HG03196 (cell line): Measurements from ENCODE around the gene LINGO1.

Source experiments
- ATAC-seq: cut with Tn5 transposase; IDR thresholded peaks from one replicate; pipeline ENCODE4 v1.9.1; 2021; ENCODE audit not compliant: unreplicated experiment

The LINGO1 gene

DNA sequence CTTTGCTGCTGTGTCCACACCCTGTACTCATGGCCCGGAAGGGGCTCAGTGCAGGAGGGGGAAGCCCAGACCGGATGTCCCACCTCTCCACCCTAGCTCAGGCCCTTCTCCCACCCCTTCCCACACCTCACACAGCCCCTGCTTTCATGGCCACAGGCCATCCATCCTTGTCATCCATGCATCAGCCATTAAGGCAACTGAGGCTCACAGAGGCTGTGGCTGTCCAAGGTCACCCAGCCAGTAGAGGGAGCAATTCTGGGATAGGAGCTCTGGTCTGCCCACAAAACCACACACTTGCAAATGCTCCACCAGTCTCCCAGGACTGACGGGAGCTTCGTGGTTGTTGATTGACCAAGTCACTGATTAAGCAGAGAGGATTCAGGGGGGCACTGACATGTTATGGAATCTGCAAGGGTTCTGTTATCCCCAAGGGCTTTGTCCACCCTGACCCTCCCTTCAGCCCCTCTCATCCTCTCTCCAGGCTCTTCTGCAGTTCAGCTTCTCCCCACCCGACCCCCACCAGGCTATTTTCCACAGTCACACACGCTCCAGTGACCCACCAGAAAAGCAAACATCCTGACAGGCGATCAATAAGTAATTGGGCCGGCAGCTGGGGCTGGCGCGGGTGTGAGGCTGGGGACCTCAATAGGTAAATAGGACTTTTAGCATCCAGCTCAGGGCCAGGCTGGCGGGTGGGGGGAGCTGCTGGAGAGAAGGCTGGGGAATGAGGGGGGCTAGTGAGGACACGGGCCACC, 15.1 kb downstream of the LINGO1 start:
- ATAC-seq: no peak

DNA sequence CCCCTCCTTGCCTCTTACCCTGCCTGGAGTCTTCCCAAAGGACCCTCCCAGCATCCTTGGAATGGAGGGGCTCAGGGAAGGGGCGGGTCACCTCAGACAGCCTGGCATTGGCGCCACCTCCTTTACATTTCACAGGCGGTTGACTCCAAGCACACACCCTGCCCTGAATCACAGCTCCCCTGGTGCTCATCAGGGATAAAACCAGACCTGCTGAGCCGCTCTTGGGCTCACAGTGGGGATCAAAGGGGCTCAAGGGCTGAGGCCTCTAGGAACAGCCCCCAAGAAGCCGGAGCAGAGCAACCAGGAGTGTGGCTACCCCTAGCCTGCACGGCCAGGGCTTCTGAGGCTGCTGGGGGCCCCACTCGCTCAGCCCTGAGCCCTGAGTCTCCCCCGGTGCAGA, 16.6 kb downstream of the LINGO1 start:
- no peak for ATAC-seq

DNA sequence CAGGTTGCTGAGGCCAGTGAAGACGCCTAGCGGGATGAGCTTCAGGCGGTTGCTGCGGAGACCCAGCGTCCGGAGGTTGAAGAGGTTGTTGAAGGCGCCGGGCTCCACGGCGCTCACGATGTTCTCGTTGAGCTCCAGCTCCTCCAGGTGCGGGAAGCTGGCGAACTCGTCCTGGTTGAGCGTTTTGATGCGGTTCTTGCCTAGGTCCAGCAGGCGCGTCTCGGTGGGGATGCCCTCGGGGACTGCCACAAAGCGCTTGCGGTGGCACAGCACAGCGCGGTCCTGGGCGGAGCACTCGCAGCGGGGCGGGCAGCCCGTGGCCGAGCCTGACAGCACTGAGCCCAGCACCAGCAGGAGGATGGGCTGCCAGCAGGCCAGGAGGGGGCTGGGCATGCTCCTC, 17.2 kb downstream of the LINGO1 start:
- ATAC-seq: no peak

DNA sequence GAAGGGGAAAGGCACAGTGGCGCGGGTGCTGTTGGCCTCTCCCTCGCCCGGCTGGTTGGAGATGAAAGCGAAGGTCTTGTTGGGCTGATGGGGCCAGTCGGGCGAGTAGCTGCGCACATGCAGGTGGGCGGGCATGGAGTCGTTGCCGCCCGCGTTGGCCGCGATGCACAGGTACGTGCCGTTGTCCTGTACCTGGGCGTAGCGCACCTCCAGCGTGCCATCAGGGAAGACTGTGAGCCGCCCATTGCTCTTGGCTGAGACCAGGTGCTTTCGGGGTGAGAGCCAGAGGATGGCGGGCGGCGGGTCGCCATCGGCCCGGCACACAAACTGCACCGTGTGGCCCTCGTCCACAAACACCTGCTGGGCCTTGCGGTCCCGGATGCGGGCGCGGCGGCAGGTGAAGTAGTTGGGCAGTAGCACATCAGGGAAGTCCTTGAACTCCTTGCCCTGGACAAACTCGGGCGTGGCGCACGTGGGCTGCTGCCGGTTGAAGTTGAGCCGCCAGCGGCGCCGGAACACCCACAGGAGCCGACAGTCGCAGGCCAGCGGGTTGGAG, 18.4 kb downstream of the LINGO1 start:
- ATAC-seq: no peak

GRCh38 chr15:77613814-77614213, 18.9 kb downstream of the LINGO1 start:
- ATAC-seq: no peak

DNA sequence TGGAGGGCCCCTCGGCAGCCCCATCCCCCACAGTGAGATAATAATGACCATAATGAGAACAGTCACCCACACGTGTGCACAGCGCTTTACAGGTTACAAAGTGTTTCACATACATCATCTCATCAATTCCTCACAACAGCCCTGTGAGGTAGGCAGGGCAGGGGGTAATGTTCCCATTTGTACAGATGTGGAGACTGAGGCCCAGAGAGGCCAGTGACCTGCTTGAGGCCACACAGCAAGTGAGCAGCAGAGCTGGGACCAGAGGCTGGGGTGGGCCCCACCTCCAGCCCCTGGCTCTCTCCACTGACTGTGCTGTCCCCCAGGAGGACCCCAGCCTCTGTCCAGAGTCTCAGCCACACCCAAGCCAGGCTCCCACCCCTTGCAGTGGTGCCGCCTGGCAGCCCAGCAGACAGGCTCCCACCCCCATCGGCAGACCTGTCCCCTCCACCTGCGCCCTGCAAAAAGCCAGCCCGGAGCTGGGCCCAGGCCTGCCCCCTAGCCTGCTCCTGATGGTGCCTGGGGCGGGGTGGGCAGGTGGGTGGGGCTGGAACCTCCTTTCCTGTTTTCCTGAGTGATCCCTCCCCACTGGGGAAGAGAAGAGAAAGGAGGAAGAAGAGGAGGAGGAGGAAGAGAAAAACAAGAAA, 19.6 kb downstream of the LINGO1 start:
- ATAC-seq: no peak

- ATAC-seq: no peak
Observed at GRCh38 chr15:77611767-77612166, 20.9 kb downstream of the LINGO1 start.

GRCh38 chr15:77610731-77611130, 22.0 kb downstream of the LINGO1 start:
- ATAC-seq: no peak

- no peak for ATAC-seq
Observed at GRCh38 chr15:77609558-77609957, 23.2 kb downstream of the LINGO1 start.

GRCh38 chr15:77608774-77609173, 23.9 kb downstream of the LINGO1 start:
- ATAC-seq: no peak

DNA sequence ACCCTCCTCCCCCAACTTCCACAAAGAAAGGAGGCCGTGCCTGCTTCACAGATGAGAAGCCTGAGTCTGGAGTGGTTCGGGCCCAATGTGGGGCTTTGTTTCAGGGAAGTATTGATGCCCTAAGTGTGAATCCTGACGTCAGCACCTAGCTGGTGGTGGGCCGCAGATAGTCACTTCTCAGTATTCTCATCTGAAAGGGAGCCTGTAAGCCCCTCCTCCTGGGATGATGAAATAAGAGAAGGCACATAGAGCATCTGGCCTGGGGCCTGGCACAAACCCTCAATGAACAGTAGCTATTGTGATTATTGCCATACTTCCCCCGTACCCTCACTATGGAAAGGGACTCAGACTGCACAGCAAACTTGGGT, 24.8 kb downstream of the LINGO1 start:
- ATAC-seq: no peak

DNA sequence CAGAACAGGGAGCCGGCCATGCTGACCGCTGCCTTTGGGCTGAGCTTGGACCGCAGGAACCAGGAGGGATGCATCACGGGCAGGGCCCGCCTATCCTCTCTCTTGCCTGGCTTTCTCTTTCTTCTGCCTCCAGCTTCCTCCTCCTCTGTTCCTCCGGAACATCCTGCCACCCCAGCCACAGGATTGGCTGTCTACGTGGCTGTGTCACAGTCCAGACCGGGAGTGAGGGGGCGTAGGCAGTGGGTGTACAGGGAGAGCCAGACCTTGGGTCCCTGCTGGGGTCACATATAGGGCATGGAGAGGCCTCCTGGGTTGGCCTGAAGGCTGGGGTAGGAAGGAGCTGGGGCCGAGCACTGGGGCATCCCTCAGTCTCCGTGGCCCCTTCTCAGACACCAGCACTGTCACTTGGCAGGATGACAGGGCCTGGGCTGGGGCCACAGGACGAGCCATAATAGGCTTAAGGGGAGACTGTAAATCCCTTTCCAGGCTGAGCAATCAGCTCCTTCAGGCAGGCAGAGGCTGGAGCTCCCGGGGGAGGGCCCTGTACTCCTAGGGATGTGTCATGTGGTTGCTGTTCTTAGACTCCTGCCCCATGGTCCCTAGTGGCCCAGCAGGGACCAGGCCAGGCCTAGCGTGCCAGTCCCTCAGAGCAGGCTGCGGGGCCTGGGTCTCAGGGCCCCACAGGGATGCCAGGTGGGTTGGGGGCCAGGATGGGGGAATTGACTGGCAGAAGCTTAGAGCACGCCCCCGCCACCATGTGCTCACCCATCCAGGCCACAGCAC, 25.4 kb downstream of the LINGO1 start:
- no peak for ATAC-seq

GRCh38 chr15:77606142-77607034, 26.3 kb downstream of the LINGO1 start:
- ATAC-seq: no peak

GRCh38 chr15:77605547-77605946, 27.2 kb downstream of the LINGO1 start:
- no peak for ATAC-seq

- ATAC-seq: no peak
Observed at GRCh38 chr15:77604973-77605372, 27.7 kb downstream of the LINGO1 start.

GRCh38 chr15:77603611-77604336, 28.9 kb downstream of the LINGO1 start:
- ATAC-seq: no peak

DNA sequence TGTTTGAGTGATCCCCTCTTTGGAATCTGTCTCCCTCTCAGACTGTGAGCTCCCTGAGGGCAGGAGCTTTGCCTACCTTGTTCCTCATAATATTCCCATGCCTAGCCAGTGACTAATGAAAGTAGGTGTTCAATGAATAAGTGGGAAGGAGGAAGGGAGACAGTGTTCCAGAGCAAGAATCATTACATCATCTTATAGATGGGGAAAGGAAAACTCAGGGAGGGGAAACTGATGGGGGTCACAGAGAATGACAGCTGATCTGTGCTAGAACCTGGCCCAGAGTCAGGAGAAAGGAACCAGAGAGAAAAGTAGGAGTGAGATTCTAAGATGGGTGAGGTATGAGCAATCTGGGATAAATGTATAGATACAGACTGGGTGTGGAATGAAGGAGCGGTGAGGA, 29.9 kb downstream of the LINGO1 start:
- no peak for ATAC-seq

DNA sequence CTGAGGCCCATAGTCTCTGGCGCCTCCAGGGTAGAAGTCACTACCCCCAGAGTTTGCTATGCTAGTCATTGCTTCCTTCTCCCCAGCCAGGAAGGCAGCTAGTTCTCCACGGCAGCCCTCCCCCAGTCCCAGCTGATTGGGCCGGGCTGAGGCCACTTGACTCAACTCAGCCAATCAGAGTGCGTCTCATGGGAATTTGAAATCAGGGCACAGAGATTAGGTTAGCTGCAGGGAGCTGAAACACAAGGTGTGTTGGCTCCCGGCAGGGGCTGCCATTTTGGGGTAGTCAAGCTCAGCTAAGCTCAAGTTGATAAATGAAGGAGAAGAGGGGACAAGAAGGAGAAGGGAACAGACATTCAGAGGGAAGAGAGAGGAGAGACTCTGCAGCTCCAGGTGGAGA, 32.8 kb downstream of the LINGO1 start:
- no peak for ATAC-seq

DNA sequence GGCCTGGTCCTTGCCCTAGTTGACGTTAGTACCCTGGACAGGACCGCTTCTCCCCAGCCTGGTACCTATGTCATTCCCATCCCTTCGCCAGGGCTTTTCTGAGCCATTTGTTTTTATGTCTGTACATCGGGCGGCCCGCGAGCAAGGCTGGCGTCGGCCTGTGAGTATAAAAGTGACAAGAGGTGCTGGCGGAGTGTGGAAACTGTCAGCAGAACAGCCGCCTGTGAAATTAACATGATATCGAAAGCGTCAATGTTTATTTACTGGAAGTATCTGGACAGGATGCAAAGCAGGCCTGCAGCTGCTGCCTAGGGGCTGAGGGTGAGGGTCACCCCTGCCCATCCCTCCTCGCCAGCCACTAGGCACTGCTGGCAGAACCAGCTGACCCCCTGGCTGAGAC, 33.4 kb downstream of the LINGO1 start:
- no peak for ATAC-seq

DNA sequence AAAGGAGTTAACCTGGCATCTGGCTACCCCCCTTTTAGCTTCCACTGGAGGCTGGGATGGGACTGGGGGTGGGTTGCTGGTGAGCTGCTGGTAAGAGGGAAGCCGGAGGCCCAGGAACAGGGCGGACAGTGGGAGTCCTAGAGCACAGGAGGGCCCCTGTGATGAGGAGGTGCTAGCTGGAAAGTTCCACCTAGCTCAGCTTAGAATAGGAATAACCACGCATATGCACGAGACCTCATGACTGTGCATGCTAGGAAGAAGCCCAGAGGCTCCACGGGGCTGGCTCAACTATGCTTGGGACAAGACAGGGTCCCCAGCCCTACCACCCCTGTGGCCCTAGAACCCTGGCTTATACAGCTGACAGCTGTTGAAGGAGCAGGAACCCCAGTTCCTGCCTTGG, 34.1 kb downstream of the LINGO1 start:
- no peak for ATAC-seq
